Articular chondrocyte of knee joint (primary cell): ENCODE data around the gene LTA. TPM values are rescaled to one million over a fixed set of nuclear protein-coding genes. Genes with fewer than 3 reads are reported as not detected.

ENCODE experiments used
- small RNA-seq: library from RNA; depleted of rRNA; stranded (forward); fragments of <200 nt; gene quantifications from one replicate; pipeline ENCODE3, GENCODE V24; 2012
- total RNA-seq: library from RNA; depleted of rRNA; stranded (reverse); fragments of >200 nt; gene quantifications from 2 replicates; pipeline ENCODE4 v1.2.3, GENCODE V29; 2012

LTA gene, protein sequence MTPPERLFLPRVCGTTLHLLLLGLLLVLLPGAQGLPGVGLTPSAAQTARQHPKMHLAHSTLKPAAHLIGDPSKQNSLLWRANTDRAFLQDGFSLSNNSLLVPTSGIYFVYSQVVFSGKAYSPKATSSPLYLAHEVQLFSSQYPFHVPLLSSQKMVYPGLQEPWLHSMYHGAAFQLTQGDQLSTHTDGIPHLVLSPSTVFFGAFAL
- not detected in 2 replicates for total RNA-seq

DNA sequence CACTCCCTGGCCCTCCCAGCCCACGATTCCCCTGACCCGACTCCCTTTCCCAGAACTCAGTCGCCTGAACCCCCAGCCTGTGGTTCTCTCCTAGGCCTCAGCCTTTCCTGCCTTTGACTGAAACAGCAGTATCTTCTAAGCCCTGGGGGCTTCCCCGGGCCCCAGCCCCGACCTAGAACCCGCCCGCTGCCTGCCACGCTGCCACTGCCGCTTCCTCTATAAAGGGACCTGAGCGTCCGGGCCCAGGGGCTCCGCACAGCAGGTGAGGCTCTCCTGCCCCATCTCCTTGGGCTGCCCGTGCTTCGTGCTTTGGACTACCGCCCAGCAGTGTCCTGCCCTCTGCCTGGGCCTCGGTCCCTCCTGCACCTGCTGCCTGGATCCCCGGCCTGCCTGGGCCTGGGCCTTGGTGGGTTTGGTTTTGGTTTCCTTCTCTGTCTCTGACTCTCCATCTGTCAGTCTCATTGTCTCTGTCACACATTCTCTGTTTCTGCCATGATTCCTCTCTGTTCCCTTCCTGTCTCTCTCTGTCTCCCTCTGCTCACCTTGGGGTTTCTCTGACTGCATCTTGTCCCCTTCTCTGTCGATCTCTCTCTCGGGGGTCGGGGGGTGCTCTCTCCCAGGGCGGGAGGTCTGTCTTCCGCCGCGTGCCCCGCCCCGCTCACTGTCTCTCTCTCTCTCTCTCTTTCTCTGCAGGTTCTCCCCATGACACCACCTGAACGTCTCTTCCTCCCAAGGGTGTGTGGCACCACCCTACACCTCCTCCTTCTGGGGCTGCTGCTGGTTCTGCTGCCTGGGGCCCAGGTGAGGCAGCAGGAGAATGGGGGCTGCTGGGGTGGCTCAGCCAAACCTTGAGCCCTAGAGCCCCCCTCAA, at the start of gene LTA:
TSS of gene LTA (plus strand) at position 249 of the 871 bp plus-strand sequence. CDS start at position 703, 454 bp downstream.

DNA sequence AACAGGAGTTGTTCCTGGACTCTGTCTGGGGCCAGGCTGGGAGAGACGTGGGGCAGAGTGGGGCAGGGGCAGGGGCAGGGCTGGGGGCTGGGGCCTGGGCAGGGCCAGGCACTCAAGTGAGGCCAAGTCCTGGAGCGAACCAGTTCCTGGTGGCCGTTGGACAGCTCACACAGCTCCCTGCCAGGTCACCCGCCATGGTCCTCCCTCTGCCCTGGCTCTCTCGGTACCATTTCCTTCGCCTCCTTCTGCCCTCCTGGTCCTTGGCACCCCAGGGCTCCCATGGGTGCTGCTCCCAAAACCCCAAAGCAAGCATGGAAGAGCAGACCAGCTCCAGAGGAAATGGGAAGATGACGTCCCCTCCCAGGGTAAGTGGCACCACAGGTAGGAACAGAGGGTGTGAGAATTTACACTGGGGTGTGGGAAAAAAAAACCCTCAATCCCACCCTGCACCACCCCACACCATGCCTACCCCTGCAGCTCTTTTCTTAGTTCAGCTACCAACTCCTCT, 43.2 kb upstream of the LTA start, which contains the start of gene MCCD1:
TSS of gene MCCD1 (plus strand) at position 142 of the 508 bp plus-strand sequence. CDS start at position 195, 53 bp downstream.

DNA sequence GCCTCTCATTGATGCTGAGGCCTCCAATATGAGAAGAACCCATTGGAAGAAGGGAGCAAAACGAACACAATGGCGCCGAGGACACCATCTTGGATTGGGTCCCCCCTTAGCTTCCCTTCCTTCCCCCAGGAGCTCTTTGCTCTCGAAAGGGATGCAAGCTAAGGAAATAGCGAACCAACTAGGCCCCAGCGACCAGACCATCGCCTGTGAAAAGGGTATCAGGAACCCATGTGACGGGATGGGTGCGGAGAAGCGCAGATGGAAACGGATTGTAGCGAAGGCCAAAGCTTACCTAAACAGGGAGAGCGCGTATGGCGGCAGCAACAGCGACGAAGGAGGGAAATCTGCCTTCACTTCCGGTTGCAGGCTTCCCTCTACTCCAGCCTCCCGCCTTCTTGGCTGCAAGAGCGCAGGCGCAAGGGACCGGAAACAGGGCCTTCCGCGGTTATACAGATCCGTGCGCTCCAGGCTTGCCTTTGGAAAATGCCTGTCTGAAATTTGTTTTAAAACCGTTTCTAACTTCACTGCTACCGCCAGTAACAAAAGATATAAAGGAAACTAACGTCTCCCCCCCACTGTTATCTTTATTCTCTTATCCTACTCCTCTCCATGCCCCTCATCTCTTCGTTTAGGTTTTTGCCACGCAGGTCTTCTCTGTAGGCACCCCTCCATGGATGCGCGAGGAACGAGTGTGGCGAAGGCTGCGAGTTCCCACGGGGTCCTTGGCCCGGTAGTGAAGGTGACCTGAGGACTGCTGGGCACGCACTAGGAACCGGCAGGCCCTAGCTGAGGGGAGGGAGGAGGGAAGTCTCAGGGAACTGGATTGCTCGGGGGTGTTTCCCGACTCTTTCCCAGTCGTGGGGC, 30.2 kb upstream of the LTA start, which contains the start of gene DDX39B:
TSS of gene DDX39B (minus strand) at position 346 of the 864 bp plus-strand sequence. CDS start 1,471 bp downstream, outside the sequence.

DNA sequence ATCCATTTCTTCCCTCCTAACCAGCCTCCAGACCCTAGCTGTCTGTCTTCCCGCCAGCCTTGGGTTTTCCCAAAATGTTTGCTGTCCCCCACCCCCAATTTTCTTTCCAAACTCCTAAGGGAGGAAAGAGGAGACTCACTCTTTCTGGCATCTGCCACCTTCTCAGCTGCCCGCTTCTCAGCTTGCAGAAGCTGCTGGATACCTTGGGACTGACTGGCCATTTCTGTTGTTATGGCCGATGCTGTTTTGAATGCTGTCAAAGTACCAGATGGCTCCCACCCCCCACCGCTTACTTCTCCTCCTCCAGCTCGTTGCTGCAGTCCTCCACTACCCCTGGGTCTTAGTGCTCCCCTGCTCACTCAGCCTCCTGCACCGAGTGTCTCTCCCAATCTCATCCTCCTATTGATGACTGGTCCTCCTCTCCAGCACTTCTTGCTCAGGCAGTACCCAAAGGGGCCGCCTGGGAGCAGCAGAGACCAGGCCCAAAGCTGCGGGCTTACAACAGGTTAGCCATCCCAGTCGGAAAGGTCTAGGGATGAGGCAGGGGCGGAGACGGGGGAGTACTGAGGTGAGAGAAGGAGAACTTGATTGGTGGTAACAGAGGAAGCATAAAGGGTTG, 25.6 kb upstream of the LTA start, which contains the start of gene ATP6V1G2:
TSS of gene ATP6V1G2 (minus strand) at position 270 of the 619 bp plus-strand sequence. CDS start at position 221, 49 bp downstream.

DNA sequence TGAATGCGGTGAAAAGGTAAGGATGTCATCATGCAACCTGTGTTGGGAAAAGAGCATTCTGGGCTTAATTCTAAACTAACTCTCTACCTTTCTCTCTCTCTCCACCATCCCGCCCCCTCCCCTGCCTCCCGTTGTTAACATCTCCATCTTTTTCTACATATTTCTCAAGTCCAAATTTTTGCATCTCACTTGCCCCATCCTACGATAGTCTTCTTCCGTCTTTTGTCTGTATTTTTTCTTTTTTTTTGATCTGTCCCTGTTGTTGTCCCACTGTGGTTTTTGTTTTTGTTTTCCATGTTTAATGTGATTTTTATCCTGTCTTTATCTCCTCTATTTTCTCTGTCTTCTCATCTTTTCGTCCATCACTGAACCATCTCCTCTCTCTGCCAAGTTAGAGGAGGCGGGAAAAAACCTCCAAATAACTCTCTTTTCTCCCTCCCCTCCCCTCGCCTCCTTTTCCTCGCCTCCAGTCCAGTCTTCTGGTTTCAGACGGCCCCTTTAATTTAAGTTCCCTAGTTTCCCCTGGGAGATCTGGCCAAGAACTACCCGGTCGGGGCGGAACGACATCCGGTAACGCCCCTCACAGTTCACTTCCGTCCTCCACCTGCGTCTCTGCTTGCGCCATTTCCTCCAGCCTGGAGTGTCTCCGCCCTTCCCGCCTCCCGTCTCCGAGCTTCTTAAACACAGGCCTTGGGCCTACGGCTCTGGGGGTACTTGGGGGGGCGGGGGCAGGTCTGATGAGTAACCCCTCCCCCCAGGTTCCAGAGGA, 24.9 kb upstream of the LTA start, which contains the start of gene NFKBIL1:
TSS of gene NFKBIL1 (plus strand) at position 651 of the 769 bp plus-strand sequence. CDS start at position 738, 87 bp downstream.

DNA sequence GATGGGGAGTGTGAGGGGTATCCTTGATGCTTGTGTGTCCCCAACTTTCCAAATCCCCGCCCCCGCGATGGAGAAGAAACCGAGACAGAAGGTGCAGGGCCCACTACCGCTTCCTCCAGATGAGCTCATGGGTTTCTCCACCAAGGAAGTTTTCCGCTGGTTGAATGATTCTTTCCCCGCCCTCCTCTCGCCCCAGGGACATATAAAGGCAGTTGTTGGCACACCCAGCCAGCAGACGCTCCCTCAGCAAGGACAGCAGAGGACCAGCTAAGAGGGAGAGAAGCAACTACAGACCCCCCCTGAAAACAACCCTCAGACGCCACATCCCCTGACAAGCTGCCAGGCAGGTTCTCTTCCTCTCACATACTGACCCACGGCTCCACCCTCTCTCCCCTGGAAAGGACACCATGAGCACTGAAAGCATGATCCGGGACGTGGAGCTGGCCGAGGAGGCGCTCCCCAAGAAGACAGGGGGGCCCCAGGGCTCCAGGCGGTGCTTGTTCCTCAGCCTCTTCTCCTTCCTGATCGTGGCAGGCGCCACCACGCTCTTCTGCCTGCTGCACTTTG, 3.3 kb downstream of the LTA start, which contains the start of gene TNF:
TSS of gene TNF (plus strand) at position 231 of the 567 bp plus-strand sequence. CDS start at position 408, 177 bp downstream.

DNA sequence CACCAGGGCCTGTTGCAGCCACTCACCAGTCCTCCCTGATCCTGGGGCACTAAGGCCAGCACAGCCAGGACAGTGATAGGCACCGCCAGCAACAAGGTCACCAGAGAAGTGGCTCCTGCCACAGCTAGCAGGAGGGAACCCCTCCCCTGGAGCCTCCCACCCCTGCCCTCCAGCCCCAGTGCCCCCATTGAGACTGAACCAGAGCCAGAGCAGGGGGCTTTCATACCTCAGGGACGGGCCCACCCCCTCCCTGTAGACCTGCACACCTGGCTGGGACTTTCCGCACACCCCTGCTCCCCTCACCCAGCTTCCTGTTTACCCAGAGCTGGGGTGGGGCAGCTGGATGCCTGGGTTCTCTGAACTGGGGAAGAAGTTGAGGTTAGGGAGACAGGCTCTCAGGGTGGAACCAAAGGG, 10.1 kb downstream of the LTA start, which contains the start of gene LTB:
TSS of gene LTB (minus strand) at position 195 of the 414 bp plus-strand sequence. CDS start at position 188, 7 bp downstream.

DNA sequence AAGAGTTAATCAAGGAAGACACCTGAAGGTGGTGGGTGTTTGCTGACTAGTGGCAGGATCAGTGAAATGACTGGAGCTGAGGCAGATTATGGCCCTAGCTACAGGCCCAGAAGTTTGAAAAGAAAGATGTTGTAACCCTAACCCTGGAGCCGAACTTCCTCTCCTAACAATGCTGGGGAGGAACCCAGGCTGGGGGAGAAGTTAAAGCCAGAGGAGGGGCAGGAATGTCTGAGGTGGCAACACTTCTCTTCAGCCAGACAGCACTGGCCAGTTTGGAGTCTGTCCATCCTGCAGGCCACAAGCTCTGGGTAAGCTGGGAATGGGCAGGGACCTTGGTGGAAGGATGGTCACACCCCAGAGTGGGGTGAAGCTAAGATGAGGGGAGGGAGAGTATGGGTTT, 13.9 kb downstream of the LTA start, which contains the start of gene LST1:
TSS of gene LST1 (plus strand) at position 270 of the 400 bp plus-strand sequence. CDS start 1,023 bp downstream, outside the sequence.

DNA sequence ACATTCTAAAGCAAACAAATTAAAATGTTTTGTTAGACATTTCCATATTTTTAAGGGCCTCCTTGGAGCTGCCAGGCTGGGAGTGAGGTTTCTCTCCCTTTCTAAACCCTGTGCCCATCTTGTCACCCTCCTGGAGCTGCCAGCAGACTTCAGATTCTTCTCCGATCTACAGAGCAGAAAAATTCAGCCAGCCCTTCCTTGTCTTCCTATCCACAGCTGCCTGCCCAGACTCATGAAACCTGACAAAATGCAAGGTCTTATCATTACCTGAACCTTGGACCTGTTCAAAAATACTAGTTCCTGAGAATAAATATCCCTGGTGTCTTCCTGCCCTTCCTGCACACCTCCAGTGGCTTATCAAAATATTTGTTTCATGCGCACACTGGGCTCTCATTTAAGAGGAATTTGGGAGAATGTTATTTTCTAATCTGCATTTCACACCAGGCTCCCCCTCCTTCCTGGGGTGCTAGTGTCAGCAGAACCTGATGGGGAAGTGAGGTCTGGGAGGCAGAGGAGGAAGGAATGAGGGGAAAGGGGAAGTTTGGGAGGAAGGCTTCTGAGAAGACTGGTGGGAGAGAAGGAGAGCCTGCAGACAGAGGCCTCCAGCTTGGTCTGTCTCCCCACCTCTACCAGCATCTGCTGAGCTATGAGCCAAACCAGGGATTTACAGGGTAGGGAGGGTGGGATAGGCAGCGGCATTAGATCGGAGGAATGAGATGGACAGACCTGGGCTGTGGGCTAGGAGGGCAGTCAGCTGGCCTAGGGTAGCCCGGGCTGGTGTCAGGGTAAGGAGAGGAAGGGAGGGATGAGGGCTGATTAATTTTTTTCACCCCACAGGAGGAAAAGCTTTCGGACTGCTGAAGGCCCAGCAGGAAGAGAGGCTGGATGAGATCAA, 42.8 kb downstream of the LTA start, which contains the start of gene AIF1:
TSS of gene AIF1 (plus strand) at position 551 of the 895 bp plus-strand sequence. CDS start at position 647, 96 bp downstream.

DNA sequence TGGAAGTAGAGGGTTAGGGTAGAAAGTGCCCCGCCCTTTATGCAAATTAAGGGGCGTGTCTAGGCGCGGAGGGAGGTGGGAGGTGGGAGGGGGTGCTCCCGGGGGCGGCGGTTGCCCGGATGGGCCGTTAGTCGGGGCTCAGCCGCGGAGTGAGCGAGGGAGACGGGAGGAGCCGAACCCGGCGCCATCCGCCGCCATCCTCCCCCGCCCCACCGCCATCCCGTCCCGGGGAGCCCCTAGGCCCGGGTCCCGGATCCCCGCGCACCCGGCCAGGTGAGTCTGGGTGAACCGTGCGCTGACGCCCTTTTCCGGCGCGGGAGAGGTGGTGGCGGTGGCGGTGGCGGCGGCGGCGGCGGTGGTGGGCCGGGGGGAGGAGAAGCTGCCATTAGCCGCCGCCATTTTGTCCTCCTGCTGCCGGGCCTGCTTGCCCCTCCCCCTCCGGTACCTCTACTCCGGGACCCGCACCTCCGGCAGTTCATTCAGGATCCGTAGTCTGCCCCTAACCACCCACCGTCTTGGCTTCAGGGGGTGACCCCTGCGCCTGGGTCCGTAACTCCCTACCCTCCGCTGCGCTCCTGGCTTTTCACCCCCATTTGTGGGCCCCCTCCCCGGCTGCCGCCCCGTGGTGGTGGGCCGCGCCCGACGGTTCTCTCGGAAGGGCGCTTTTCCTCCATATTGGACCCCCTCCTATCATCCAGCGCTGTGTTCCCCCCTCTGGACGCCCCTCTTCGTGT, 48.7 kb downstream of the LTA start, which contains the start of gene PRRC2A:
TSS of gene PRRC2A (plus strand) at position 130 of the 734 bp plus-strand sequence. CDS start 2,075 bp downstream, outside the sequence.

Small RNAs within 50 kb of the gene (small RNA-seq; reads per million reads assigned to genes)
- gene SNORA38 (43.8 reads per million, percentile 97 among the genes with 10 or more reads in this experiment), gene SNORD117 (896 reads per million, percentile 99 among the genes with 10 or more reads in this experiment), gene SNORD84 (not detected), gene UQCRHP1 (not detected)

Other genes with a start within 250 kb of the LTA start
- 229 and 377 TPM in 2 replicates for gene HLA-B, start 215.1 kb upstream of the LTA start, total RNA-seq
- gene MICA, start 168.7 kb upstream of the LTA start, total RNA-seq, result 12.6 and 15.9 TPM in 2 replicates
- 6.5 and 8.6 TPM in 2 replicates for gene MICB, start 74.1 kb upstream of the LTA start, total RNA-seq
- not detected in 2 replicates for gene MCCD1, start 43.3 kb upstream of the LTA start, total RNA-seq
- 262 and 345 TPM in 2 replicates for gene DDX39B, start 30.3 kb upstream of the LTA start, total RNA-seq
- 3.4 and 3.5 TPM in 2 replicates for gene ATP6V1G2, start 25.7 kb upstream of the LTA start, total RNA-seq
- 22.9 and 26.5 TPM in 2 replicates for gene NFKBIL1, start 24.7 kb upstream of the LTA start, total RNA-seq
- gene TNF, start 3.3 kb downstream of the LTA start, total RNA-seq, result not detected in 2 replicates
- gene LTB, start 10.1 kb downstream of the LTA start, total RNA-seq, result not detected in 2 replicates
- not detected in 2 replicates for gene LST1, start 14.0 kb downstream of the LTA start, total RNA-seq
- gene NCR3, start 20.7 kb downstream of the LTA start, total RNA-seq, result not detected in 2 replicates
- gene AIF1, start 42.9 kb downstream of the LTA start, total RNA-seq, result not detected in 2 replicates
- 49.4 and 57.4 TPM in 2 replicates for gene PRRC2A, start 48.4 kb downstream of the LTA start, total RNA-seq
- 127 and 138 TPM in 2 replicates for gene BAG6, start 80.4 kb downstream of the LTA start, total RNA-seq
- gene APOM, start 83.6 kb downstream of the LTA start, total RNA-seq, result 2.0 and 2.2 TPM in 2 replicates
- 15.2 and 19.5 TPM in 2 replicates for gene C6orf47, start 88.5 kb downstream of the LTA start, total RNA-seq
- gene GPANK1, start 92.7 kb downstream of the LTA start, total RNA-seq, result 17.0 and 17.1 TPM in 2 replicates
- gene CSNK2B, start 93.8 kb downstream of the LTA start, total RNA-seq, result 118 and 149 TPM in 2 replicates
- gene LY6G5B, start 97.7 kb downstream of the LTA start, total RNA-seq, result 4.2 and 4.8 TPM in 2 replicates
- 0.26 and 0.65 TPM in 2 replicates for gene LY6G5C, start 108.8 kb downstream of the LTA start, total RNA-seq
- 29.9 and 35.3 TPM in 2 replicates for gene ABHD16A, start 131.0 kb downstream of the LTA start, total RNA-seq
- not detected in 2 replicates for gene LY6G6F, start 134.6 kb downstream of the LTA start, total RNA-seq
- not detected in 2 replicates for gene LY6G6D, start 143.1 kb downstream of the LTA start, total RNA-seq
- not detected in 2 replicates for gene LY6G6C, start 149.5 kb downstream of the LTA start, total RNA-seq
- not detected in 2 replicates for gene MPIG6B, start 151.1 kb downstream of the LTA start, total RNA-seq
- 76.2 and 84.3 TPM in 2 replicates for gene DDAH2, start 157.0 kb downstream of the LTA start, total RNA-seq
- gene CLIC1, start 164.2 kb downstream of the LTA start, total RNA-seq, result 597 and 600 TPM in 2 replicates
- gene MSH5, start 167.7 kb downstream of the LTA start, total RNA-seq, result 10.7 and 12.3 TPM in 2 replicates
- gene SAPCD1, start 190.4 kb downstream of the LTA start, total RNA-seq, result 0.54 and 1.4 TPM in 2 replicates
- 1.0 and 1.9 TPM in 2 replicates for gene VWA7, start 205.0 kb downstream of the LTA start, total RNA-seq
- gene VARS1, start 223.5 kb downstream of the LTA start, total RNA-seq, result 38.3 and 45.2 TPM in 2 replicates
- gene LSM2, start 234.7 kb downstream of the LTA start, total RNA-seq, result 28.3 and 32.4 TPM in 2 replicates
- gene HSPA1L, start 243.0 kb downstream of the LTA start, total RNA-seq, result 1.0 and 1.4 TPM in 2 replicates
- 91.1 and 137 TPM in 2 replicates for gene HSPA1A, start 243.3 kb downstream of the LTA start, total RNA-seq